SK-N-SH treated with all-trans-retinoic acid at 6 μM for 48 hours (cell line): ENCODE data around the gene SMARCAD1.

Source experiments
- ATAC-seq: fragments of 200-7000 bp; cut with Tn5 transposase; 3 replicates; pipeline ENCODE4 v1.9.1; 2020; ENCODE audit warnings: mild to moderate bottlenecking, moderate library complexity
- ARNTL ChIP-seq: fragments of 450-650 bp; formaldehyde crosslinking; IDR thresholded peaks from 2 replicates; pipeline ENCODE4 v1.5.0; 2020; ENCODE audit warnings: low read depth, mild to moderate bottlenecking, moderate library complexity, borderline replicate concordance
- BACH2 ChIP-seq: fragments of 250-450 bp; sonication (Bioruptor Pico); IDR thresholded peaks from 2 replicates; pipeline ENCODE4 v1.9.0; 2021; ENCODE audit warnings: mild to moderate bottlenecking, borderline replicate concordance
- CREB5 ChIP-seq: fragments of 250-450 bp; sonication (Bioruptor Pico); IDR thresholded peaks from 2 replicates; pipeline ENCODE4 v1.5.1; 2020; ENCODE audit warnings: low read depth, mild to moderate bottlenecking, moderate library complexity
- CSDC2 ChIP-seq: fragments of 250-450 bp; sonication (Bioruptor Pico); IDR thresholded peaks from 2 replicates; pipeline ENCODE4 v1.5.0; 2020; ENCODE audit warnings: mild to moderate bottlenecking, moderate library complexity
- CSRNP3 ChIP-seq: fragments of 250-450 bp; sonication (Bioruptor Pico); IDR thresholded peaks from 2 replicates; pipeline ENCODE4 v1.5.1; 2021; ENCODE audit warnings: mild to moderate bottlenecking, moderate library complexity
- ESRRG ChIP-seq: fragments of 250-450 bp; sonication (Bioruptor Pico); IDR thresholded peaks from 2 replicates; pipeline ENCODE4 v1.6.1; 2021; ENCODE audit warnings: mild to moderate bottlenecking
- GLIS3 ChIP-seq: fragments of 250-450 bp; sonication (Bioruptor Pico); IDR thresholded peaks from 2 replicates; pipeline ENCODE4 v1.5.0; 2020; ENCODE audit warnings: mild to moderate bottlenecking, moderate library complexity
- ISL1 ChIP-seq: fragments of 250-450 bp; sonication (Bioruptor Pico); IDR thresholded peaks from 2 replicates; pipeline ENCODE4 v2.1.2; 2022; ENCODE audit warnings: mild to moderate bottlenecking, moderate library complexity
- OSR1 ChIP-seq: fragments of 250-450 bp; sonication (Bioruptor Pico); IDR thresholded peaks from 2 replicates; pipeline ENCODE4 v1.8.0; 2022; ENCODE audit warnings: moderate library complexity, mild to moderate bottlenecking, inconsistent platforms
- PATZ1 ChIP-seq: fragments of 250-450 bp; sonication (Bioruptor Pico); IDR thresholded peaks from 2 replicates; pipeline ENCODE4 v1.8.0; 2020; ENCODE audit warnings: mild to moderate bottlenecking, moderate library complexity, borderline replicate concordance
- POU6F1 ChIP-seq: fragments of 250-450 bp; sonication (Bioruptor Pico); IDR thresholded peaks from 2 replicates; pipeline ENCODE4 v1.8.0; 2021; ENCODE audit warnings: low read depth, mild to moderate bottlenecking, moderate library complexity, borderline replicate concordance
- PPARA ChIP-seq: fragments of 250-450 bp; sonication (Bioruptor Pico); IDR thresholded peaks from 2 replicates; pipeline ENCODE4 v1.5.0; 2020; ENCODE audit warnings: mild to moderate bottlenecking, borderline replicate concordance
- RARB ChIP-seq: fragments of 250-450 bp; sonication (Bioruptor Pico); IDR thresholded peaks from 2 replicates; pipeline ENCODE4 v1.8.0; 2021; ENCODE audit warnings: mild to moderate bottlenecking, moderate library complexity
- SNAI2 ChIP-seq: fragments of 250-450 bp; sonication (Bioruptor Pico); IDR thresholded peaks from 2 replicates; pipeline ENCODE4 v1.5.0; 2020; ENCODE audit warnings: mild to moderate bottlenecking, moderate library complexity
- TCF4 ChIP-seq: fragments of 250-450 bp; sonication (Bioruptor Pico); IDR thresholded peaks from 2 replicates; pipeline ENCODE4 v1.8.0; 2021; ENCODE audit warnings: mild to moderate bottlenecking, moderate library complexity, borderline replicate concordance
- TOX ChIP-seq: fragments of 250-450 bp; sonication (Bioruptor Pico); IDR thresholded peaks from 2 replicates; pipeline ENCODE4 v1.8.0; 2021; ENCODE audit warnings: mild to moderate bottlenecking, moderate library complexity, borderline replicate concordance
- ZC3H10 ChIP-seq: fragments of 250-450 bp; sonication (Bioruptor Pico); IDR thresholded peaks from 2 replicates; pipeline ENCODE4 v1.5.1; 2021; ENCODE audit warnings: mild to moderate bottlenecking, moderate library complexity
- ZFP3 ChIP-seq: fragments of 250-450 bp; sonication (Bioruptor Pico); IDR thresholded peaks from 2 replicates; pipeline ENCODE4 v1.5.0; 2020; ENCODE audit warnings: mild to moderate bottlenecking, moderate library complexity
- ZFP30 ChIP-seq: fragments of 450-650 bp; formaldehyde crosslinking; IDR thresholded peaks from 2 replicates; pipeline ENCODE4 v1.5.0; 2022; ENCODE audit warnings: mild to moderate bottlenecking, moderate library complexity
- ZNF565 ChIP-seq: fragments of 450-650 bp; formaldehyde crosslinking; conservative IDR thresholded peaks from 2 replicates; pipeline ENCODE4 v1.5.0; 2020; ENCODE audit warnings: low read depth, mild to moderate bottlenecking, moderate library complexity
- ZNF70 ChIP-seq: fragments of 450-650 bp; formaldehyde crosslinking; IDR thresholded peaks from 2 replicates; pipeline ENCODE4 v1.5.0; 2020; ENCODE audit warnings: mild to moderate bottlenecking, moderate library complexity
- ZNF8 ChIP-seq: fragments of 450-650 bp; formaldehyde crosslinking; IDR thresholded peaks from 2 replicates; pipeline ENCODE4 v1.5.0; 2020; ENCODE audit warnings: mild to moderate bottlenecking, moderate library complexity

SMARCAD1 gene

GRCh38 chr4:94332983-94333590 is 125.4 kb downstream of the SMARCAD1 start:
- ATAC-seq: no peak
- TF ChIP-seq PATZ1 (CRISPR knock-in tag) (no peak), ZNF8 (CRISPR knock-in tag) (no peak), RARB (CRISPR knock-in tag) (no peak), ZFP30 (CRISPR knock-in tag) (no peak), ZNF70 (CRISPR knock-in tag) (no peak), PPARA (CRISPR knock-in tag) (no peak), POU6F1 (CRISPR knock-in tag) (no peak), ZFP3 (CRISPR knock-in tag) (no peak), ESRRG (no peak), ARNTL (CRISPR knock-in tag) (no peak), OSR1 (CRISPR knock-in tag) (no peak), GLIS3 (CRISPR knock-in tag) (no peak), ZC3H10 (CRISPR knock-in tag) (no peak), CSRNP3 (CRISPR knock-in tag) (no peak), TOX (CRISPR knock-in tag) (no peak), BACH2 (CRISPR knock-in tag) (no peak), ISL1 (CRISPR knock-in tag) (no peak), CREB5 (CRISPR knock-in tag) (no peak)

- no peak for TF ChIP-seq OSR1 (CRISPR knock-in tag)
- TF ChIP-seq CREB5 (CRISPR knock-in tag): no peak
- no peak for TF ChIP-seq CSRNP3 (CRISPR knock-in tag)
- no peak for TF ChIP-seq TOX (CRISPR knock-in tag)
- TF ChIP-seq RARB (CRISPR knock-in tag): no peak
- no peak for TF ChIP-seq SNAI2 (CRISPR knock-in tag)
- no peak for TF ChIP-seq ESRRG
- ATAC-seq: no peak
Observed at GRCh38 chr4:94333866-94334265, 126.2 kb downstream of the SMARCAD1 start.

- no peak for ATAC-seq
- TF ChIP-seq ZNF8 (CRISPR knock-in tag): no peak
- no peak for TF ChIP-seq OSR1 (CRISPR knock-in tag)
- no peak for TF ChIP-seq ZNF565 (CRISPR knock-in tag)
- no peak for TF ChIP-seq ZNF70 (CRISPR knock-in tag)
- no peak for TF ChIP-seq CREB5 (CRISPR knock-in tag)
- TF ChIP-seq BACH2 (CRISPR knock-in tag): no peak
- no peak for TF ChIP-seq ZC3H10 (CRISPR knock-in tag)
- no peak for TF ChIP-seq RARB (CRISPR knock-in tag)
- no peak for TF ChIP-seq TCF4 (CRISPR knock-in tag)
- no peak for TF ChIP-seq POU6F1 (CRISPR knock-in tag)
- no peak for TF ChIP-seq PATZ1 (CRISPR knock-in tag)
- no peak for TF ChIP-seq PPARA (CRISPR knock-in tag)
- TF ChIP-seq CSDC2: no peak
- no peak for TF ChIP-seq ZFP3 (CRISPR knock-in tag)
Observed at GRCh38 chr4:94334476-94334875, 126.8 kb downstream of the SMARCAD1 start.
